Activated CD8-positive, alpha-beta memory T cell treated with anti-CD3 and anti-CD28 coated beads for 36 hours (primary cell): ENCODE data around the gene SWT1. TPM values are rescaled to one million over a fixed set of nuclear protein-coding genes. Genes with fewer than 3 reads are reported as not detected.
"Not testable (repeated sequence)": the region's sequence is repeated elsewhere in the genome, so short reads cannot be mapped to it uniquely, and the experiment has no call there.

ENCODE experiments used
- CTCF ChIA-PET: fragments of 350-600 bp; sonication (Branson Sonifier 250); formaldehyde crosslinking; loops from one replicate; lab custom pipeline; 2021; ENCODE audit warnings: antibody characterized with exemption; lab: Charles Lee
- POLR2A ChIA-PET: fragments of 350-600 bp; sonication (Branson Sonifier 250); formaldehyde crosslinking; loops from one replicate; lab custom pipeline; 2021; ENCODE audit warnings: antibody characterized with exemption; lab: Charles Lee
- total RNA-seq, 2 experiments: library from RNA; stranded (reverse); gene quantifications; one replicate each; pipeline ENCODE4 v1.2.3, GENCODE V29; 2021

The SWT1 gene
- total RNA-seq, 2 experiments from 2014 or later, result 1.9 to 2.3 TPM

DNA sequence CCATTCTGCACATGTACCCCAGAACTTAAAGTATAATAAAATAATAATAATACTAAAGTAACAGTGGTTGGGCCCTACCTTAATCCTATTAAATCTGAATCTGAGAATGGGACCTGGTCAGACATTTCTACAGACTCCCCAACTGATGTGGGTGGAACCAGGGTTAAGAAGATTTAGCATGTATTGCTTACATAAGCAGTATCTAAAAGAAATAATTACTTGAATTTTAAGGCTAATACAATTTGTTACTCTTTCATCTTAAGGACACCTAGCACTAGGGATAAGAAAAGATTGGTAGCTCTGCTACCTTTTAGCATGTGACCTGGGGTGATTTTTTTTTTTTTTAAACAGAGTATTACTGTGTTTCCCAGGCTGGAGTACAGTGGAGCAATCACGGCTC is 80.7 kb downstream of the SWT1 start:
- ChIA-PET CTCF (no interaction called here), POLR2A (no interaction called here)

DNA sequence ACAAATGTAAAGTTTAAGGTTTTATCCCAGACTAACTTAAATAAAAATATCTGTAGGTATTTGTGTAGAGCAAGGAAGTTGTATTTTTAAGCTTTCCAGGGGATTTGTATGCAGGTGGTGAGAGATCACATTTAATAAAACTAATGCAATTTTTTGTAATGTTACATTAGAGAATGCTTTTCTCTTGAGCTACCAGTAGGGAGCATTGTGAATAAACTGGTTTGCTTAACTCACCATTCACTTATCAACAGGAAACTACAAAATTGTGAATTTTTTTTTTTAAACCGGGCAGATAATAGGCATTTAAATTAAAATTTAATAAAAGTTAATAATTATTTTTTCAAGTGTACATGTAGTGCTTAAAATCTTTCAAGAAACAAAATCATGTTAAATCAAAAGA is 81.5 kb downstream of the SWT1 start:
- ChIA-PET CTCF (interaction anchor here (0.7 to 1.2 kb wide), 2 partner anchors 32 to 398 kb away, joined by 3 read pairs; no protein-coding TSS in a partner anchor), POLR2A (no interaction called here)

DNA sequence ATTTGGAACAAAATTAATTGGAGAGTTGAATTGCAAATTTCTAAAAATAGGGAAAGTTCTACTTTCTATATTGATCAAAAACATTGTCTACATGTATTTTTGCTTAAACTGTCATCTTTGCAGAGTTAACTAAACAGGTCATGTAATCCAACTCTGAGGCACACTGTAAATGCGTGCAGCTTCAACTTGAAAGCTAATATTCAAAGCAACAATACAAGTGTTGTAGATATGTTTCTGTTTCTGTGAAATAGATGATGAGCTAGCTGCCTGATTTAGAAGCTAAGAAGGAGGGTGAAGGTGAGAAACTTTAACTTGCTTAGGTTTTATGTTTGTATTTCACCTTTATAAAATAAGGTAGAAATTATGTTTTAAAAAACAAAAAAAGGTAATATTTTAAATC is 82.9 kb downstream of the SWT1 start:
- ChIA-PET CTCF (no interaction called here), POLR2A (no interaction called here)

DNA sequence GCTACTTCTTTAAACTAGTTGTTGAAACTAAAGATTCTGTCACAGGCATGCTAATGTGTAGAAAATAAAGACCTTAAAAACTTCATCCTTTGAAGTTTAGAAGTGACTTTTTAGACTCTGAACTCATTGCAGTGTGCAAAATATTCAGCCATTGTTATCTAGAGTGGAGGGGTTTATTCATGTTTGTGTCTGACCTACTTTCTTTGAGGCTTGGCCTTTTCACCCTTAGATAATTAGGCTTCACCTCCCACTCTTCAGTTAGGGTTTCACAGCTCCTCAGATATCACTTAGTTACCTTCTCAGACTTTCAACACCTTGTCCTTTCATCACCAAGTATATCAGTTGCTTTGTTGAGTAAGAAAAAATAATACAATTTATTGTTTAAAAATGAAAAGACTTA is 84.2 kb downstream of the SWT1 start:
- CTCF ChIA-PET, result no interaction called here
- POLR2A ChIA-PET, result no interaction called here

DNA sequence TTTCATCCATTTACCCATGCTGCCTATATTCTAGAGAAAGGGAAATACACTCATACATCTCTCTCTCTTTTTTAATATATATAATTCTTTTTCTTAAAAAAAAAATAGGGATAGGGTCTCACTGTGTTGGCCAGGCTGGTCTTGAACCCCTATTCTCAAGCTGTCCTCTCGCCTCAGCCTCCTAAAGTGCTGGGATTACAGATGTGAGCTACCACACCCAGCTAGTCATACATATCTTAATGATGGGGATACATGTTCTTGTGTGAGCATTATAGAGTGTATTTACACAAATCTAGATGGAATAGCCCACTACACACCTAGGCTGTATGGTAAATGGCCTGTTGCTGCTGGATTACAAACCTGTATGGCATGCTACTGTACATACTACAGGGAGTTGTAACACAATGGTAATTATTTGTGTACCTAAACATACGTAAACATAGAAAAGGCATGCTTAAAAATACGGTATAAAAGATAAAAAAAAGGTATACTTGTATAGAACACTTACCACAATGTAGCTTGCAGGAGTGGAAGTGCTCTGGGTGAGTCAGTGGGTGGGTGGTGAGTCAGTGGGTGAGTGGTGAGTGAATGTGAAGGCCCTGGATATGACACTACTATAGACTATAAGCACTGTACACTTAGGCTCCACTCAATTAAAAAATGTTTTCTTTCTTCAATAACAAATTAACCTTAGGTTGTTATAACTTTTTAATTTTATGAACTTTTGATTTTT is 87.2 kb downstream of the SWT1 start:
- CTCF ChIA-PET, result no interaction called here
- POLR2A ChIA-PET, result no interaction called here

DNA sequence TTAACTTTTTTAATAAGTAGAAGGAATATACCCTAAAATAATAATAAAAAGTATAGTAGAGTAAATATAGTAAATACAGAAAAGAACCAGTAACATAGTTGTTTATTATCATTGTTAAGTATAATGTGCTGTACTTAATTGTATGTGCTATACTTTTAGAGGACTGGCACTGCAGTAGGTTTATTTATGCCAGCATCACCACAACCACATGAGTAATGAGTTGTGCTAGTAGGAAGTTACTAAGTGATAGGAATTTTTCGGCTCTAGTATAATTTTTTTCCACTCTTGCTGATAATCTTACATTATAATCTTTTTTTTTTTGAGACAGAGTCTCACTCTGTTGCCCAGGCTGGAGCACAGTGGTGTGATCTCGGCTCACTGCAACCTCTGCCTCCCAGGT is 88.5 kb downstream of the SWT1 start:
- POLR2A ChIA-PET, result interaction anchor here (0.6 kb wide), 1 partner anchor 29 kb away, joined by 5 read pairs; no protein-coding TSS in a partner anchor
- CTCF ChIA-PET, result interaction anchor here (1.5 kb wide), 1 partner anchor 36 kb away, joined by 3 read pairs; no protein-coding TSS in a partner anchor

DNA sequence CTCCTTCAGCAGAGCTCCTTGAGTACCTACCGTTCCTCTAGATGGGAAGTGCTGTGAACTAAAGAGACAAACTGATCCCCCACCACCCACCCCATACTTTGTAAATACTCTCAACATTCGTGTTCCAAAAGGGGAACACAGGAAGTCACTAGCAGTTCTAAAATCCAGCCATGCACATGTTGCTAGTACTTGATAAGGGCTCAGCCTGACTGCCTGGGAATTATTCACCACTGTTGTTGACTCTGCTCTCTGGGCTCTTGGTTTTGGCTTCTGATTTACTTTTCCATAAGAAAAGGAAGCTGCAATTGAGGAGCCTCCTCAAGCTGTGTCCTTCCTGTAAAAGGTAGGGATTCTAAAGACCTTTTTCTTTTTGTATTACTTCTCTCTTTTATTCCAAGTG is 92.6 kb downstream of the SWT1 start:
- ChIA-PET CTCF (no interaction called here), POLR2A (no interaction called here)

DNA sequence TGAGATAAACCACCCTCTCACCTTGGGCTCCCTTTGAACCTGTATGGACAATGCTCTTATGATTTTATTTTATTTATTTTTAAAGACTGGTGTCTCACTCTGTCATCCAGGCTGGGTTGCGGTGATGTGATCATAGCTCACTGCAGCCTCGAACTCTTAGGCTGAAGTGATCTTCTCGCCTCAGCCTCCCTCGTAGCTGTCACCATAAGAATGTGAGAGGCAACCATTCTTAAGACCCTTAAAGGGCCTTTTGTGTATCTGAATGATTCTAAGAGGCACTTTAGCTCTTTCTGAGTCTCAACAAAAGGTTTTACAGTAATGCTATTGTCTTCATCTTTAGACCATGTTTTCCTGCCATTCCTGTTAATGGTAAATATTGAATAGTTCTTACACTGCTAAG is 93.1 kb downstream of the SWT1 start:
- ChIA-PET POLR2A (no interaction called here), CTCF (interaction anchor here (0.6 kb wide), 1 partner anchor 12 kb away, joined by 3 read pairs; no protein-coding TSS in a partner anchor)

DNA sequence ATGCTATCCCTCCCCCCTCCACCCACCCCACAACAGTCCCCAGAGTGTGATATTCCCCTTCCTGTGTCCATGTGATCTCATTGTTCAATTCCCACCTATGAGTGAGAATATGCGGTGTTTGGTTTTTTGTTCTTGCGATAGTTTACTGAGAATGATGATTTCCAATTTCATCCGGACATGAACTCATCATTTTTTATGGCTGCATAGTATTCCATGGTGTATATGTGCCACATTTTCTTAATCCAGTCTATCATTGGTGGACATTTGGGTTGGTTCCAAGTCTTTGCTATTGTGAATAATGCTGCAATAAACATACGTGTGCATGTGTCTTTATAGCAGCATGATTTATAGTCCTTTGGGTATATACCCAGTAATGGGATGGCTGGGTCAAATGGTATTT is 95.0 kb downstream of the SWT1 start:
- POLR2A ChIA-PET, CTCF ChIA-PET: not testable (repeated sequence)

DNA sequence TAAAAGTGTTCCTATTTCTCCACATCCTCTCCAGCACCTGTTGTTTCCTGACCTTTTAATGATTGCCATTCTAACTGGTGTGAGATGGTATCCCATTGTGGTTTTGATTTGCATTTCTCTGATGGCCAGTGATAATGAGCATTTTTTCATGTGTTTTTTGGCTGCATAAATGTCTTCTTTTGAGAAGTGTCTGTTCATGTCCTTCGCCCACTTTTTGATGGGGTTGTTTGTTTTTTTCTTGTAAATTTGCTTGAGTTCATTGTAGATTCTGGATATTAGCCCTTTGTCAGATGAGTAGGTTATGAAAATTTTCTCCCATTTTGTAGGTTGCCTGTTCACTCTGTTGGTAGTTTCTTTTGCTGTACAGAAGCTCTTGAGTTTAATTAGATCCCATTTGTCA is 95.4 kb downstream of the SWT1 start:
- CTCF ChIA-PET, POLR2A ChIA-PET: not testable (repeated sequence)

DNA sequence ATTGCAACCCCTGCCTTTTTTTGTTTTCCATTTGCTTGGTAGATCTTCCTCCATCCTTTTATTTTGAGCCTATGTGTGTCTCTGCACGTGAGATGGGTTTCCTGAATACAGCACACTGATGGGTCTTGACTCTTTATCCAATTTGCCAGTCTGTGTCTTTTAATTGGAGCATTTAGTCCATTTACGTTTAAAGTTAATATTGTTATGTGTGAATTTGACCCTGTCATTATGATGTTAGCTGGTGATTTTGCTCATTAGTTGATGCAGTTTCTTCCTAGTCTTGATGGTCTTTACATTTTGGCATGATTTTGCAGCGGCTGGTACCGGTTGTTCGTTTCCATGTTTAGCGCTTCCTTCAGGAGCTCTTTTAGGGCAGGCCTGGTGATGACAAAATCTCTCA is 98.6 kb downstream of the SWT1 start:
- CTCF ChIA-PET, POLR2A ChIA-PET: not testable (repeated sequence)

DNA sequence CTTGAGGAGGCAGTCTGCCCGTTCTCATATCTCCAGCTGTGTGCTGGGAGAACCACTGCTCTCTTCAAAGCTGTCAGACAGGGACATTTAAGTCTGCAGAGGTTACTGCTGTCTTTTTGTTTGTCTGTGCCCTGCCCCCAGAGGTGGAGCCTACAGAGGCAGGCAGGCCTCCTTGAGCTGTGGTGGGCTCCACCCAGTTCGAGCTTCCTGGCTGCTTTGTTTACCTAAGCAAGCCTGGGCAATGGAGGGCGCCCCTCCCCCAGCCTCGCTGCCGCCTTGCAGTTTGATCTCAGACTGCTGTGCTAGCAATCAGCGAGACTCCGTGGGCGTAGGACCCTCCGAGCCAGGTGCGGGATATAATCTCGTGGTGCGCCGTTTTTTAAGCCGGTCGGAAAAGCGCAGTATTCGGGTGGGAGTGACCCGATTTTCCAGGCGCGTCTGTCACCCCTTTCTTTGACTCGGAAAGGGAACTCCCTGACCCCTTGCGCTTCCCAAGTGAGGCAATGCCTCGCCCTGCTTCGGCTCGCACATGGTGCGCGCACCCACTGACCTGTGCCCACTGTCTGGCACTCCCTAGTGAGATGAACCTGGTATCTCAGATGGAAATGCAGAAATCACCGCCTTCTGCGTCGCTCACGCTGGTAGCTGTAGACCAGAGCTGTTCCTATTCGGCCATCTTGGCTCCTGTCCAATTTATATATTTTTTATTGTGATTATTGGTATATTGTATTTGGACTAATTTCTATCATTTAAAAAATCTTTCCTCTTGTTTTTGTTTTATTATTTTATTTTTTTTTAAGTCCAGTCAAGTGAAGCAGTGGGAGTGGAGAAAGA is 100.4 kb downstream of the SWT1 start:
- POLR2A ChIA-PET, CTCF ChIA-PET: not testable (repeated sequence)

DNA sequence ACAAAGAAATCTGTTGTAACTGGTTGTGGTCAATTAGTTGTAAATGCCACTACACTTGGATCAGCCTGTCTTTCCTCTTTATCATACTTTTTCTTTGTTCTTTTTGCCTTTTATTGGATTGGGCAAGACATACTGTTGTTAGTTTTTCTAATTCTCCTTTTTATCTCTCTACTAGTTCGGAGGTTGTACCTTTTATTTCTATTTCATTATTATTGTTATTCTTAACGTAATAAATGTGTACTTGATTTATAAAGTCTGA is 100.9 kb downstream of the SWT1 start:
- CTCF ChIA-PET, result no interaction called here
- POLR2A ChIA-PET, result no interaction called here

DNA sequence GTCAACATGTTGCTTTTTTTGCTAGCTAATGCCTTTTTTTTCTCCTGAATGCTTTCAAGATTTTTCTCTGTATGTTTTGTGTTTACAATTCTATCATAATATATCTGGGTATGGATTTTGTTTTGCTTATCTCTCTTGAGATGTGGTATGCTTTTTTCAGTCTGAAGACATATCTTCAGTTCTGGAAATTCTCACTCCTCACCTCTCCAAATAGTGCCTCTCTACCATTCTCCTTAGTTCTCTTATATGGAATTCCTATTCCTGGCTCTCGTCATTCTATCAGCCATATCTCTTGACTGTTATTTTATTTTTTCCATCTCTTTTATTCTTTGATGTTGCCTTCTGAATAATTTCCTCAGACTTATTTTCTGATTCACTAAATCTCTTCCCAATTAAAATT is 101.7 kb downstream of the SWT1 start:
- POLR2A ChIA-PET, result no interaction called here
- CTCF ChIA-PET, result no interaction called here

DNA sequence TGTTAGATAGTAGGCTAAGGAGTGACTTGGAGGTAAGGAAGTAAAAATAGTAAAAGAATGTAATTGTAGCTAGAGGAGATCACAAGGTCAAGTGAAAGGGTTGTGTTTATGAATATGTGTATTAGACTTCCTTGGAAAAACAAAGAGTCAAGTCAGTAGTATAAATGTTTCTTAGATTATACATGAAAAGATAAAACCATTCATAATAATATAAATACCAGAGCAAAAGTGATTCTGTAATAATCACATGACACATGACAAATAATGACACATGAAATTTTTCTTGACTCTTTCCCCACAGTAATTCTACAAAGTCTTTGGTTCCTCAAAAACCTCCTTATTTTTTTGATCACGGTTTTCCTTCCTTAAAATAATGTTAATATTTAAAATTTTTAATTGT is 103.6 kb downstream of the SWT1 start:
- ChIA-PET POLR2A (no interaction called here), CTCF (no interaction called here)

DNA sequence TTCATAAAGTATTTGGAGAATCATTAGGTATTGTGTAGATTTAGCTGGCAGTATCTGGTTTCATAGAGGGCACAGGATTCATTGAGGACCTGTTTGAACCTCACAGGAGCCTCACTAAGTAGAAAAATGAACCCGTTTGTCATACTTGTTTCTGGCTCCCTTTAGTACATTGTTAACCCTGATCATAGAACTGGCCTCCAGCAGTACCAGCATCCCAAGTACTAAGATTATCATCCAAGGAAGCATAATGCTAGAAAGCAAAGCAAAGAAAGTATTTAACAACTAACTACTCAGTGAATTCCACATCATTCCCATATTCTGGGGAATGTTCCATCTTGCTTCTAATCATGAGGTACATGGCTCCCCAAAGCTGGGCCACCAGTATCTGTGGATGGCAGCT is 105.2 kb downstream of the SWT1 start:
- CTCF ChIA-PET, result interaction anchor here (0.6 kb wide), 1 partner anchor 12 kb away, joined by 3 read pairs; no protein-coding TSS in a partner anchor
- POLR2A ChIA-PET, result no interaction called here

DNA sequence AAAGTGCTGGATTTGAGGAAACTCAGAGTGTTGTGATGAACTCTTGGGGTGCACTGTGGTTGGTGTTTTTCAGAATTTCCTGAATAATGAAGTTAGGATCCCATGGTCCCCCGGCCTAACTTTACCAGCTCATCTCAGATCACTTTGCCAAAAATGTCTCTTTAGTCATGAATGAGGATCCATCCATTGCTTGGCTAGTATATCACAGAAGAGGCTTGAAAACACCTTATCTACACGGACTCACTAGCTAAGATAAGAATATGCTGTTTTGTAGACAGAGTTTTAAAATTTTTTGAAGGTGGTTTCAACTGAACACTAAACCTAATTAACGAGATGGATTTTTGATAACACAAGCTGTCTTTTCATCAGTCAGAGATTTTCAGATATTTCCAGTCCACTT is 106.3 kb downstream of the SWT1 start:
- CTCF ChIA-PET, result no interaction called here
- POLR2A ChIA-PET, result no interaction called here

DNA sequence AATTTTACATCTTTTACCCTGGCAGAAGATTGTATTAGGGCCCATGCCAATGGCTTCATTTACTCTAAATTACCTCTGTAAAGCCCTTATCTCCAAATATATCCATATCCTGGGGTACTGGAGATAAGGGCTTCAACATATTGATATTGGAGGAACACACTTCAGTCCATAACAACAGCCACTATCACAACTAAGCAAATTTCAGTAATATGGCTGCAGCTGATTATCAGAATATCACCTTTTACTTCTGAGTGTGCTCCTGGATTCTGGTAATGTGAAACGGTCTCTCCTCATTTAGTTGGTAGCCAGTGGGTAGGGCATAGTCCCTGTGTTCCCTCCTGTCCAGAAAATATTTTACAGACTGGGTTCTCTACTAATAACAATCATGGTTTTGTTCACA is 106.8 kb downstream of the SWT1 start:
- ChIA-PET CTCF (no interaction called here), POLR2A (no interaction called here)

DNA sequence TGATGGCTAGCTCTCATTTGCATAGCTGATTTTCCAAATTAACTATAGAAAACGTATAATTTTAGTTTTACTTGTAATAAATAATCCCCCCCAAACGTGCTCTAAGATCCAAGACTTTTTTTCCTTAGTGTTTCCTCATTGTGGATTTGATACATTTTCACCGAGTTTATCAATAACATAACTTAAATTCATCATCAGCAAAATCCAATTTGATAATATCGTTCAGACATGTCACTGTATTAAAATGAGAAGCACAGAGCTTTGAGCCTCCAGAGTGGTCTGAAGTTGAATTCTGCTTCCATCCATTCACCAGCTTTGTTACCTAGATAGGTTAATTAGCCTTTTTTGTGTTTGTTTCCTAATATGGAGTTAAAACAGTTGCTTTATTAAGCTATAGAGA is 108.3 kb downstream of the SWT1 start:
- POLR2A ChIA-PET, result no interaction called here
- CTCF ChIA-PET, result no interaction called here

DNA sequence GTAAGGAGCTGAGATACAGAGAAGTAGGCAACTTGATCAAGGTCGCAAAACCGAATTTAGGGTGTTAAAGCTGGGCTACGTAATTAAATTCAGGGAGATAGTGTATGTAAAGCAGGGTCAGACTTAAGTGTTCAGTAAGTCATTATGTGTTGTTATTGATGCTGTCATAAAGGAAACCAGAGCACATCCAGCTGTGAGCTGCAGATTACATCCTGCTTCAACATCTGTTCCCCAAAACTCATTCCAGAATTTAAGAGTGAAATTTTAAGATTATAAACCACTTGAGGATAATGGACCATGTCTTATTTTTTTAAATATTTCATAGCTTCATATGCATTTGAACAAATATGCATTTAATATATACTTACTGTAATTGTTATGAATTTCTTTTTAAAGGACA is 110.3 kb downstream of the SWT1 start:
- CTCF ChIA-PET, result no interaction called here
- POLR2A ChIA-PET, result no interaction called here

DNA sequence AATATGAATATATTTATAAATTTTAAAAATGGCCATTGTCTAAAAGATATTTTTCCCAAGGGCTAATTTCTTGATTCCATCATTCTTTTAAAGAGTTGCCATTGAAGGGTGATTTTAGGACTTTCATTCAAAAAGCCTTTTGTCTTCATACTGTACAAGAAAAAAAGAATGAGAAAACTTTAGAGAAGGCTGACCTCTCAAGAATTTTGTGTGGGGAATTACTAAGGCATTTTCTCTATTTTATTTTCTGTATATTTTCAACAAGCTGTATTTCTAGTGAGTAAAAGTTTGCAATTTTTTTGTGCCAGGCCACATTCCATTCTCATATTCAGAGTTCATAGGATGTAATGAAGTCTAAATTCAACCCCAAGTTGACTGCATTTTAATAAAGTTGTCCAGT is 110.7 kb downstream of the SWT1 start:
- CTCF ChIA-PET, result no interaction called here
- POLR2A ChIA-PET, result no interaction called here
